ENCODE data around the gene ATP8B4. TPM values are rescaled to one million over a fixed set of nuclear protein-coding genes. Genes with fewer than 3 reads are reported as not detected.

The ATP8B4 gene
- total and polyA plus RNA-seq, 2 donors (not counting 1 experiment from before 2014, with no cell fraction given), result 3.5 to 19.5 TPM

DNA sequence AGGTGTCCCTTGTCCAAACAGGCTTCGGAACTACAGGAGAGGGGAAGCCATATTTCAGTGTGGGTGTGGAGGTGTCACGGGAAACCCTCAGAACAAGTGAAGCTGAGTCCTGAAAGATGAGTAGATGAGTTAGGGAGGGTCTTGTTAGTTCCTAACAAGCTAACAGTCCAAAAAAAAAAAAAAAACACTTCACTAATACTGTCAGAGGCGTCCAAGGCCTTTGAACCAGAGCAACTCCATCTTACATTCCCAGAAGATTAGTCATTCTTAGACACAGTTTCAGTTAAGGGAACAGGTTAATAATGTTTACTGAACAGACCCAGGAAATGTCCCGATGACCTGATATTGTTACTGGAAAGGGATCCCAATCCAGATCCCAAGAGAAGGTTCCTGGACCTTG, 7.0 kb upstream of the ATP8B4 start:
- H3K4me1 ChIP-seq (ENCODE audit: control insufficient read depth, extremely low read depth, insufficient read depth, low read length), result no peaks in the 10 kb centered on the region
- no peak overlapping the region for H3K9ac ChIP-seq (ENCODE audit: insufficient read depth, low read length)
- TF ChIP-seq, protein P1, sequence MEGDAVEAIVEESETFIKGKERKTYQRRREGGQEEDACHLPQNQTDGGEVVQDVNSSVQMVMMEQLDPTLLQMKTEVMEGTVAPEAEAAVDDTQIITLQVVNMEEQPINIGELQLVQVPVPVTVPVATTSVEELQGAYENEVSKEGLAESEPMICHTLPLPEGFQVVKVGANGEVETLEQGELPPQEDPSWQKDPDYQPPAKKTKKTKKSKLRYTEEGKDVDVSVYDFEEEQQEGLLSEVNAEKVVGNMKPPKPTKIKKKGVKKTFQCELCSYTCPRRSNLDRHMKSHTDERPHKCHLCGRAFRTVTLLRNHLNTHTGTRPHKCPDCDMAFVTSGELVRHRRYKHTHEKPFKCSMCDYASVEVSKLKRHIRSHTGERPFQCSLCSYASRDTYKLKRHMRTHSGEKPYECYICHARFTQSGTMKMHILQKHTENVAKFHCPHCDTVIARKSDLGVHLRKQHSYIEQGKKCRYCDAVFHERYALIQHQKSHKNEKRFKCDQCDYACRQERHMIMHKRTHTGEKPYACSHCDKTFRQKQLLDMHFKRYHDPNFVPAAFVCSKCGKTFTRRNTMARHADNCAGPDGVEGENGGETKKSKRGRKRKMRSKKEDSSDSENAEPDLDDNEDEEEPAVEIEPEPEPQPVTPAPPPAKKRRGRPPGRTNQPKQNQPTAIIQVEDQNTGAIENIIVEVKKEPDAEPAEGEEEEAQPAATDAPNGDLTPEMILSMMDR (conservative IDR thresholded peaks at IDR 0.05 in 1 of 2, IDR thresholded peaks at IDR 0.05 in 1 of 2; ENCODE audit: low read depth in 1 of 2, low read length in 2 of 2), result no peak
- TF ChIP-seq EZH2 (IDR thresholded peaks at IDR 0.05; ENCODE audit: low read length, missing control alignments), result no peak
- H3K4me2 ChIP-seq (ENCODE audit: extremely low read depth, insufficient read depth, low read length), result no peak overlapping the region
- no peak for DNase-seq (ENCODE audit: low read depth in 2 of 2)
- H3K27me3 ChIP-seq (ENCODE audit: control insufficient read depth, insufficient read depth, low read length), result no peaks in the 10 kb centered on the region
- H3K4me3 ChIP-seq (replicated peaks in 1 of 4; ENCODE audit: control extremely low read depth in 1 of 4, insufficient read depth in 1 of 4, low read depth in 3 of 4, low read length in 4 of 4), result no peak overlapping the region
- no peaks in the 10 kb centered on the region for H3K79me2 ChIP-seq (ENCODE audit: control insufficient read depth, insufficient read depth, low read length)
- H4K20me1 ChIP-seq (ENCODE audit: control insufficient read depth, extremely low read depth, insufficient read depth, low read length), result no peaks in the 10 kb centered on the region
- no peaks in the 10 kb centered on the region for H3K9me3 ChIP-seq (ENCODE audit: control insufficient read depth, insufficient read depth, low read depth, low read length)
- no peak overlapping the region for H2AFZ ChIP-seq (ENCODE audit: low read length)
- H3K27ac ChIP-seq (ENCODE audit: insufficient read depth, low read length), result no peak overlapping the region
- H3K36me3 ChIP-seq (ENCODE audit: control insufficient read depth, insufficient read depth, low read length), result no peaks in the 10 kb centered on the region

DNA sequence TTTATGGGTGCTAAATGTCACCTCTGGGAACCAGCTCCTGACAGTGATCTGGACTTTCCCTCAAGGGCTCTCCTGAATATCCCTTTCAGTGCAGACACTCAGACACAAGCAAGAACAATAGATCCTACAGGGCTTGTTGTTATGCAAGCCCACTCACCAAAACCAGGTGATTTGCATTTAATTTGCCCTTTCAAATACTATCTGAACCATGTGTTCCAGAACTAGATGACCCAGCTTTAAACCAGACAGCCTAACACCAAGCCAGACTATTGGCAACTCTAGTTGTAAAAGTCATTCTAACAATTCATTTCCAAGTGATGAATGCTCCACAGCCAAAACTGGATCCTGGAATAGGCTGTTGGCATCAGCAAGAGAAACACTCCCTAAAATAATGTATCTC, 5.6 kb upstream of the ATP8B4 start:
- no peak for DNase-seq (ENCODE audit: low read depth in 2 of 2)
- no peak overlapping the region for H3K27ac ChIP-seq (ENCODE audit: insufficient read depth, low read length)
- H3K4me1 ChIP-seq (ENCODE audit: control insufficient read depth, extremely low read depth, insufficient read depth, low read length), result no peaks in the 10 kb centered on the region
- H3K27me3 ChIP-seq (ENCODE audit: control insufficient read depth, insufficient read depth, low read length), result no peaks in the 10 kb centered on the region
- no peak overlapping the region for H3K4me3 ChIP-seq (replicated peaks in 1 of 4; ENCODE audit: control extremely low read depth in 1 of 4, insufficient read depth in 1 of 4, low read depth in 3 of 4, low read length in 4 of 4)
- no peaks in the 10 kb centered on the region for H3K9me3 ChIP-seq (ENCODE audit: control insufficient read depth, insufficient read depth, low read depth, low read length)
- H3K79me2 ChIP-seq (ENCODE audit: control insufficient read depth, insufficient read depth, low read length), result no peaks in the 10 kb centered on the region
- no peaks in the 10 kb centered on the region for H4K20me1 ChIP-seq (ENCODE audit: control insufficient read depth, extremely low read depth, insufficient read depth, low read length)
- no peaks in the 10 kb centered on the region for H3K36me3 ChIP-seq (ENCODE audit: control insufficient read depth, insufficient read depth, low read length)
- TF ChIP-seq, protein P1 (conservative IDR thresholded peaks at IDR 0.05 in 1 of 2, IDR thresholded peaks at IDR 0.05 in 1 of 2; ENCODE audit: low read depth in 1 of 2, low read length in 2 of 2), result no peak
- TF ChIP-seq EZH2 (IDR thresholded peaks at IDR 0.05; ENCODE audit: low read length, missing control alignments), result no peak
- no peak overlapping the region for H2AFZ ChIP-seq (ENCODE audit: low read length)
- H3K4me2 ChIP-seq (ENCODE audit: extremely low read depth, insufficient read depth, low read length), result no peak overlapping the region
- H3K9ac ChIP-seq (ENCODE audit: insufficient read depth, low read length), result no peak overlapping the region

DNA sequence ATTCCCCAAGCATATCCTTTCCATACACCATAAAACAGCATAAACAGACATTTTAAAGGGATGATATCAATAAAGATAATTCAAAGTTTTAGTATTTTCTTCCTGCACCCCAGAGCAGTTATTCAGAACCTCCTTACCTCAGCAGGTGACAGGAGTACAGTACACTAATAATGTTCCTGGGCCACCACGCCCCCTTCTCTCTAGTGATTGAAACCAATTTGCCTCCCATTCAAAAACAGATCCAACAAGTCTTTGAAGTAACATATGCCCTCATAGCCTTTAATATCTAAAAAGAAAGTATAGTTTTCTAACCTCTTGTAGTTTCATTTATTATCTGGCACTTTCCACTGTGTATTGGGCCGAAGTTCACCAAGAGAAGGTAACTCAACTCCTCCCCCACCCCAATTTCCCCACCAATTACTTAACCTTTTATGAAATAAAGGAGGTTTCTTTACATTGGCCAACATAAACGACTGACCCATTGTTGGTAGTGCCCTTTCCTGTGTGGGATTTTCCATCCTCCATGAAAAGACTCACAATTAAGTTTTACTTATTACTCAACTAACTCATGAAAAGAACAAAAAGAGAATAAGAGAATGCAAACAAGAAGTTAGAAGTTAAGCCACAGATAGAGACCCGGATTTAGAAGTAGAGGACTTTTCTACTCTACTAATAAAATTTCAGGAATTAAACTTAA, 5.0 kb upstream of the ATP8B4 start:
- Histone ChIP-seq H3K27ac (ENCODE audit: insufficient read depth, low read length) (no peak overlapping the region), H3K9ac (ENCODE audit: insufficient read depth, low read length) (no peak overlapping the region), H3K4me1 (ENCODE audit: control insufficient read depth, extremely low read depth, insufficient read depth, low read length) (no peaks in the 10 kb centered on the region), H3K79me2 (ENCODE audit: control insufficient read depth, insufficient read depth, low read length) (no peaks in the 10 kb centered on the region), H3K36me3 (ENCODE audit: control insufficient read depth, insufficient read depth, low read length) (no peaks in the 10 kb centered on the region), H2AFZ (ENCODE audit: low read length) (no peak overlapping the region), H3K27me3 (ENCODE audit: control insufficient read depth, insufficient read depth, low read length) (no peaks in the 10 kb centered on the region), H3K4me2 (ENCODE audit: extremely low read depth, insufficient read depth, low read length) (no peak overlapping the region), H3K9me3 (ENCODE audit: control insufficient read depth, insufficient read depth, low read depth, low read length) (no peaks in the 10 kb centered on the region), H4K20me1 (ENCODE audit: control insufficient read depth, extremely low read depth, insufficient read depth, low read length) (no peaks in the 10 kb centered on the region), H3K4me3 (replicated peaks in 1 of 4; ENCODE audit: control extremely low read depth in 1 of 4, insufficient read depth in 1 of 4, low read depth in 3 of 4, low read length in 4 of 4) (no peak overlapping the region)
- DNase-seq (ENCODE audit: low read depth in 2 of 2), result no peak
- TF ChIP-seq EZH2 (IDR thresholded peaks at IDR 0.05; ENCODE audit: low read length, missing control alignments), result no peak
- TF ChIP-seq, protein P1 (conservative IDR thresholded peaks at IDR 0.05 in 1 of 2, IDR thresholded peaks at IDR 0.05 in 1 of 2; ENCODE audit: low read depth in 1 of 2, low read length in 2 of 2), result no peak
